ENCODE data around the gene CRYBG2. TPM values are rescaled to one million over a fixed set of nuclear protein-coding genes. Genes with fewer than 3 reads are reported as not detected.
A peak's percentile ranks its signal among the peaks of the same experiment; 100 is the strongest.

Gene CRYBG2
- total RNA-seq, 1 experiment from 2014 or later: 21.1 TPM

GRCh38 chr1:26279456-26280332 lies 74.2 kb downstream of the CRYBG2 start, which contains the start of gene SH3BGRL3 (continued):
- TF ChIP-seq FOXK1 (CRISPR knock-in tag; IDR thresholded peaks at IDR 0.05) (0 out of 2 replicates have a peak, but pooled peaks have one; percentile 28), ATF1 (CRISPR knock-in tag; IDR thresholded peaks at IDR 0.05) (0 out of 2 replicates have a peak, but pooled peaks have one; percentile 54), SMAD4 (CRISPR knock-in tag; IDR thresholded peaks at IDR 0.05) (no peak), SMAD3 (CRISPR knock-in tag; IDR thresholded peaks at IDR 0.05; ENCODE audit: borderline replicate concordance) (no peak), E2F4 (CRISPR knock-in tag; IDR thresholded peaks at IDR 0.05; ENCODE audit: borderline replicate concordance, low read depth) (no peak), ZNF317 (CRISPR knock-in tag; IDR thresholded peaks at IDR 0.05; ENCODE audit: borderline replicate concordance, low read depth) (peak; percentile 51; the same call in 1 of the 2 replicates), PREB (CRISPR knock-in tag; IDR thresholded peaks at IDR 0.05; ENCODE audit: borderline replicate concordance) (no peak), ESRRA (CRISPR knock-in tag; IDR thresholded peaks at IDR 0.05; ENCODE audit: borderline replicate concordance) (peak; percentile 37; the same call in 1 of the 2 replicates), USF1 (CRISPR knock-in tag; IDR thresholded peaks at IDR 0.05) (peak; percentile 42; the same call in 1 of the 2 replicates), ERG (CRISPR knock-in tag; IDR thresholded peaks at IDR 0.05) (no peak), GRHL2 (CRISPR knock-in tag; IDR thresholded peaks at IDR 0.05; ENCODE audit: insufficient replicate concordance, severe bottlenecking) (no peak), ATF2 (CRISPR knock-in tag; IDR thresholded peaks at IDR 0.05; ENCODE audit: borderline replicate concordance, low read depth) (no peak), ZNF138 (CRISPR knock-in tag; conservative IDR thresholded peaks at IDR 0.05) (no peak), HMGXB4 (CRISPR knock-in tag; IDR thresholded peaks at IDR 0.05) (peak; percentile 73), CREM (CRISPR knock-in tag; IDR thresholded peaks at IDR 0.05) (peak; percentile 81), FOXP1 (CRISPR knock-in tag; IDR thresholded peaks at IDR 0.05; ENCODE audit: borderline replicate concordance) (peak; percentile 85), ZNF416 (CRISPR knock-in tag; IDR thresholded peaks at IDR 0.05) (0 out of 2 replicates have a peak, but pooled peaks have one; percentile 1), E2F5 (CRISPR knock-in tag; IDR thresholded peaks at IDR 0.05) (peak; percentile 80; the same call in 1 of the 2 replicates), CREB1 (CRISPR knock-in tag; IDR thresholded peaks at IDR 0.05) (peak; percentile 13; the same call in 1 of the 2 replicates), RELA (CRISPR knock-in tag; IDR thresholded peaks at IDR 0.05; ENCODE audit: borderline replicate concordance) (peak; percentile 56; the same call in 1 of the 2 replicates), OVOL2 (CRISPR knock-in tag; IDR thresholded peaks at IDR 0.05; ENCODE audit: borderline replicate concordance) (no peak), GABPB1 (CRISPR knock-in tag; IDR thresholded peaks at IDR 0.05) (0 out of 2 replicates have a peak, but pooled peaks have one; percentile 40), ZNF671 (CRISPR knock-in tag; IDR thresholded peaks at IDR 0.05) (peak; percentile 59; the same call in 1 of the 2 replicates)

Measured in WTC11 (cell line).